HEK293T (cell line): ENCODE measurements around the gene KLHL22.

Experiments
- ARNT ChIP-seq: fragments of 450-650 bp; IDR thresholded peaks from 2 replicates; pipeline ENCODE4 v1.6.1; 2017; ENCODE audit warnings: mild to moderate bottlenecking
- BHLHE40 ChIP-seq: fragments of 450-650 bp; IDR thresholded peaks from 2 replicates; pipeline ENCODE4 v1.6.1; 2016; ENCODE audit warnings: mild to moderate bottlenecking, moderate library complexity, borderline replicate concordance
- FOXA1 ChIP-seq: fragments of 450-650 bp; IDR thresholded peaks from 2 replicates; pipeline ENCODE4 v1.6.1; 2016; ENCODE audit warnings: mild to moderate bottlenecking

- TF ChIP-seq FOXA1 (no peak), BHLHE40 (no peak), ARNT (no peak)
Observed at GRCh38 chr22:20430101-20430719, 65.4 kb downstream of the KLHL22 start.
